ENCODE measurements around the gene RHBDL1.

GRCh38 chr16:651844-652243, 23.6 kb upstream of the RHBDL1 start:
- TF ChIP-seq, protein P1, sequence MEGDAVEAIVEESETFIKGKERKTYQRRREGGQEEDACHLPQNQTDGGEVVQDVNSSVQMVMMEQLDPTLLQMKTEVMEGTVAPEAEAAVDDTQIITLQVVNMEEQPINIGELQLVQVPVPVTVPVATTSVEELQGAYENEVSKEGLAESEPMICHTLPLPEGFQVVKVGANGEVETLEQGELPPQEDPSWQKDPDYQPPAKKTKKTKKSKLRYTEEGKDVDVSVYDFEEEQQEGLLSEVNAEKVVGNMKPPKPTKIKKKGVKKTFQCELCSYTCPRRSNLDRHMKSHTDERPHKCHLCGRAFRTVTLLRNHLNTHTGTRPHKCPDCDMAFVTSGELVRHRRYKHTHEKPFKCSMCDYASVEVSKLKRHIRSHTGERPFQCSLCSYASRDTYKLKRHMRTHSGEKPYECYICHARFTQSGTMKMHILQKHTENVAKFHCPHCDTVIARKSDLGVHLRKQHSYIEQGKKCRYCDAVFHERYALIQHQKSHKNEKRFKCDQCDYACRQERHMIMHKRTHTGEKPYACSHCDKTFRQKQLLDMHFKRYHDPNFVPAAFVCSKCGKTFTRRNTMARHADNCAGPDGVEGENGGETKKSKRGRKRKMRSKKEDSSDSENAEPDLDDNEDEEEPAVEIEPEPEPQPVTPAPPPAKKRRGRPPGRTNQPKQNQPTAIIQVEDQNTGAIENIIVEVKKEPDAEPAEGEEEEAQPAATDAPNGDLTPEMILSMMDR (IDR thresholded peaks at IDR 0.05; ENCODE audit: low read depth, low read length): no peak
- TF ChIP-seq POLR2A (IDR thresholded peaks at IDR 0.05; ENCODE audit: extremely low read depth, insufficient read length) (no peak), MAX (IDR thresholded peaks at IDR 0.05; ENCODE audit: low read depth, low read length) (no peak)
